Left cardiac atrium (tissue), 4 donors: Measurements from ENCODE around the gene MARVELD2. TPM values are rescaled to one million over a fixed set of nuclear protein-coding genes. Genes with fewer than 3 reads are reported as not detected.

Source experiments
- ATAC-seq, 2 donors: fragments of 200-7000 bp; cut with Tn5 transposase; one replicate each; pipeline ENCODE4 v1.9.1; 2020; ENCODE audit warnings: mild to moderate bottlenecking in 2 of 2, moderate library complexity in 2 of 2
- DNase-seq: peaks from one replicate; pipeline ENCODE4 v3.0.0-alpha.2; 2020
- intact Hi-C, 2 donors: fragments of 100-400 bp; cut with DNase I; formaldehyde crosslinking; loops; one replicate each; pipeline versions ENCODE4 v1.14.1 to v1.15.1; 2022 to 2023
- total RNA-seq, 2 donors: library from RNA; stranded (reverse); fragmentation: NEBNext Ultra II Directional; extraction: Animal tissue kit (Norgen Biotek cat#: 25700); gene quantifications; one replicate each; pipeline ENCODE4 v1.2.1, GENCODE V29; 2021
- donor health status: DM: no; HTN: yes; CAD: no.
- donor health status: DM: no; HTN: yes; CAD: no; lungs with severe emphysema.
- donor health status: DM: yes; HTN: yes; CAD: no.
- donor health status: Dilated cardiomyopathy.

The MARVELD2 gene
- total RNA-seq, 2 donors from 2014 or later, result 2.0 to 2.2 TPM

- DNase-seq (no peak), ATAC-seq (no peak)
- intact Hi-C loops, result no loop called here
Observed at GRCh38 chr5:69485471-69485870, 70.6 kb downstream of the MARVELD2 start.

GRCh38 chr5:69489246-69489645, 74.3 kb downstream of the MARVELD2 start:
- DNase-seq (no peak), ATAC-seq (no peak)
- intact Hi-C loops, result no loop called here

GRCh38 chr5:69491027-69491426, 76.1 kb downstream of the MARVELD2 start:
- DNase-seq (no peak), ATAC-seq (no peak)
- intact Hi-C loops, result no loop called here

GRCh38 chr5:69491838-69492390, 77.0 kb downstream of the MARVELD2 start:
- ATAC-seq, result no peak
- intact Hi-C loops, result no loop called here

GRCh38 chr5:69492391-69492922, 77.5 kb downstream of the MARVELD2 start, which contains the start of gene OCLN:
TSS of gene OCLN (plus strand) at chr5:69492790. CDS start at chr5:69504245, 11,455 bp downstream.
- peak; percentile 83 to 92 for ATAC-seq
- DNase-seq, result peak; percentile 23
- intact Hi-C loops, result no loop called here

More at GRCh38 chr5:69491838-69492390, 77.0 kb downstream of the MARVELD2 start:
- DNase-seq, result no peak

GRCh38 chr5:69492923-69493395, 78.0 kb downstream of the MARVELD2 start:
- DNase-seq (peak; percentile 18), ATAC-seq (peak; percentile 28 to 57)
- intact Hi-C loops, result no loop called here

- intact Hi-C loops, result no loop called here
- ATAC-seq (peak; percentile 38 to 78), DNase-seq (peak; percentile 27)
Observed at GRCh38 chr5:69493396-69494133, 78.6 kb downstream of the MARVELD2 start.

Other genes starting within 250 kb of the MARVELD2 start
- 1 to 10 TPM; 1.9 to 3.0 TPM for gene CCNB1, start 248.0 kb upstream of the MARVELD2 start, total RNA-seq
- gene CENPH, start 225.5 kb upstream of the MARVELD2 start, total RNA-seq, result 1 to 10 TPM; 2.5 to 3.4 TPM
- 10 to 100 TPM; 11.1 to 14.4 TPM for gene CDK7, start 180.2 kb upstream of the MARVELD2 start, total RNA-seq
- 1 to 10 TPM; 3.5 to 3.7 TPM for gene CCDC125, start 82.3 kb upstream of the MARVELD2 start, total RNA-seq
- gene AK6, start 45.6 kb upstream of the MARVELD2 start, total RNA-seq, result 10 to 100 TPM; 34.4 to 36.1 TPM
- 10 to 100 TPM; 31.2 to 42.1 TPM for gene TAF9, start 45.6 kb upstream of the MARVELD2 start, total RNA-seq
- gene RAD17, start 45.3 kb upstream of the MARVELD2 start, total RNA-seq, result 10 to 100 TPM; 15.0 to 17.4 TPM
- 1 to 10 TPM; 1.7 to 2.0 TPM for gene OCLN, start 77.7 kb downstream of the MARVELD2 start, total RNA-seq
- gene GTF2H2C, start 145.1 kb downstream of the MARVELD2 start, total RNA-seq, result 10 to 100 TPM; 14.6 to 17.0 TPM